Neural progenitor cell (in vitro differentiated cells): ENCODE measurements around the gene BCORL1.
A peak's percentile ranks its signal among the peaks of the same experiment; 100 is the strongest.

Experiments used
- CTCF ChIP-seq: fragments of 200-600 bp; sonication (generic); IDR thresholded peaks from 2 replicates; pipeline ENCODE4 v1.5.1; 2017; ENCODE audit warnings: antibody characterized with exemption, mild to moderate bottlenecking
- EZH2phosphoT487 ChIP-seq: fragments of 200-600 bp; sonication (generic); IDR thresholded peaks from 2 replicates; pipeline ENCODE4 v1.6.1; 2017; ENCODE audit warnings: antibody characterized with exemption

GRCh38 chrX:129980001-129980401 lies 2.4 kb upstream of the BCORL1 start:
- TF ChIP-seq EZH2phosphoT487 (peak; percentile 13), CTCF (no peak)
